ENCODE data around the gene RCAN2.

The RCAN2 gene

GRCh38 chr6:46491628-46492547 is 639 bp upstream of the RCAN2 start:
- FAIRE-seq = no peak
- TF ChIP-seq, protein P1, sequence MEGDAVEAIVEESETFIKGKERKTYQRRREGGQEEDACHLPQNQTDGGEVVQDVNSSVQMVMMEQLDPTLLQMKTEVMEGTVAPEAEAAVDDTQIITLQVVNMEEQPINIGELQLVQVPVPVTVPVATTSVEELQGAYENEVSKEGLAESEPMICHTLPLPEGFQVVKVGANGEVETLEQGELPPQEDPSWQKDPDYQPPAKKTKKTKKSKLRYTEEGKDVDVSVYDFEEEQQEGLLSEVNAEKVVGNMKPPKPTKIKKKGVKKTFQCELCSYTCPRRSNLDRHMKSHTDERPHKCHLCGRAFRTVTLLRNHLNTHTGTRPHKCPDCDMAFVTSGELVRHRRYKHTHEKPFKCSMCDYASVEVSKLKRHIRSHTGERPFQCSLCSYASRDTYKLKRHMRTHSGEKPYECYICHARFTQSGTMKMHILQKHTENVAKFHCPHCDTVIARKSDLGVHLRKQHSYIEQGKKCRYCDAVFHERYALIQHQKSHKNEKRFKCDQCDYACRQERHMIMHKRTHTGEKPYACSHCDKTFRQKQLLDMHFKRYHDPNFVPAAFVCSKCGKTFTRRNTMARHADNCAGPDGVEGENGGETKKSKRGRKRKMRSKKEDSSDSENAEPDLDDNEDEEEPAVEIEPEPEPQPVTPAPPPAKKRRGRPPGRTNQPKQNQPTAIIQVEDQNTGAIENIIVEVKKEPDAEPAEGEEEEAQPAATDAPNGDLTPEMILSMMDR (IDR thresholded peaks at IDR 0.05; ENCODE audit: insufficient read depth, missing control alignments) = peak; percentile 47
- DNase-seq (ENCODE audit: insufficient read length, low spot score) = peak; percentile 31

GRCh38 chr6:46490425-46491200 is 636 bp downstream of the RCAN2 start:
- DNase-seq (ENCODE audit: insufficient read length, low spot score) (no peak), FAIRE-seq (no peak)
- TF ChIP-seq, protein P1 (IDR thresholded peaks at IDR 0.05; ENCODE audit: insufficient read depth, missing control alignments) = peak; percentile 33

DNA sequence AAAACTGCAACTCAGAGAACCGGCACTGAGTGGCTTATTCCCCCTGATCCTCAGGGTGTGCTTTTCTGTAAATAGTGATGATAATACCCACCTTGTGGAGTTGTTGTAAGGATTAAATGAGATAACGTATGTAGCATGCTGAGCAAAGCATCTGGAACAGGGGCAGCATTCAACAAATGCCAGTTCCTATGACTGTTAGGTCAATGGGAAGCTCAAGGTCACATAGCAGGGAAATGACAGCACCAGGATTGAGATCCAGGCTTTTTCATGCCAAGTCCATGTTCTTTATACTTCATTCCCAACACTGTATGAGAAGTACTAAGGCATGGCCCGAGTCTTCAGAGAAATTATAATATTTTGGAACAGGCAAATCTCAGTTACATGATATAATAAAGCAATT is 5.1 kb downstream of the RCAN2 start:
- TF ChIP-seq, protein P1 (IDR thresholded peaks at IDR 0.05; ENCODE audit: insufficient read depth, missing control alignments) = no peak
- FAIRE-seq (no peak), DNase-seq (ENCODE audit: insufficient read length, low spot score) (no peak)

DNA sequence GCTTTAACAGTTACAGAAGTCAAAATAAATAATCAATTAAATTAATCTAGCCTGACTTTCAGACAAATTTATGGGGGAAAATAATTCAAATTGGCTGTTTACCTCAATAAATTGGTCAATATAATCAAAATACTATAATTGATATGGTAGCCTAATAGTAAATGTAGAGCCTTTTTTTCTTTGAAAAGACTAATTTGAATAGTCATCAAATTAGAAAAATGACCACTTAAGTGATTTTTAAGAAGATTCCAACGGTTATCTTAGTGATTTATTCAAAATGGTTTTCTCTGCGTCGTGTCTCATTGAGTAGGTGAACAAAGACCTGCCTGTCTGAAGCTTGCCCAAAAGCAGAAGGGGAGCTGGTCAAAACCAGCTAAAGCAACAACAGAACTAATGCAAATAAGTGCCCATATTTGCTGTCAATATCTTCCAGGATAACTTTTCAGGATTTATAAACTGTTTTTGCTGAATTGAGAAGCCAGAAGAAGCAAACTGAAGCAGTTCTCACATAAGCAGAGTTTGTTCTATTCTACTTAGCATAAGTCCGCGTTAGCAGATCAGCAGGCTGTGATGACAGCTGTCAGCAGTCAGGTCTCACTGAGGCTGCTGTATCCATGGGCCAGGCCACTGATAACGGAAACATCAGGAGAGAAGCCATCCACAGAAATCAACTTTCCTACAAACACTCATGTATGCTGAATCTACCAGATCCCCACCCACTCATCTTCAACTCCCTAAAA is 7.0 kb downstream of the RCAN2 start:
- TF ChIP-seq, protein P1 (IDR thresholded peaks at IDR 0.05; ENCODE audit: insufficient read depth, missing control alignments) = no peak
- DNase-seq (ENCODE audit: insufficient read length, low spot score) (no peak), FAIRE-seq (no peak)

DNA sequence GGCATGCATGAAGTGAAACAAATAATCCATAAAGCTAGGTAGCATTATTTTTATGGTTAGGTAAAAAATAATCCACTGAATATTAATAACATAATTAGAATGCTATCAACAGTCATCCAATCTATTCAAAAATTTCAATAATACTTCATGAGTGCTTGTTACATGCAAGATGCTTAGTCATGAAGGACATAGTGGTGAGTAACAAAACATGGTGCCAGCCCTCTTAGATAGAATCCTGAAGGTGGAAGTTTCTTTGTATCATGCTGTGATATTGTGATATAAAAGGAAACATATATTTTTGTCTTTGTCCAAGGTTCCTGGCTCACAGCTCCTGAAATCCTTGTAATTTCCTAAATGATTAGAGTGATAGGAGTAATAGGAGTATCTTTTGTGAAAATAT is 14.9 kb downstream of the RCAN2 start:
- DNase-seq (ENCODE audit: insufficient read length, low spot score) (no peak), FAIRE-seq (no peak)
- TF ChIP-seq, protein P1 (IDR thresholded peaks at IDR 0.05; ENCODE audit: insufficient read depth, missing control alignments) = no peak

DNA sequence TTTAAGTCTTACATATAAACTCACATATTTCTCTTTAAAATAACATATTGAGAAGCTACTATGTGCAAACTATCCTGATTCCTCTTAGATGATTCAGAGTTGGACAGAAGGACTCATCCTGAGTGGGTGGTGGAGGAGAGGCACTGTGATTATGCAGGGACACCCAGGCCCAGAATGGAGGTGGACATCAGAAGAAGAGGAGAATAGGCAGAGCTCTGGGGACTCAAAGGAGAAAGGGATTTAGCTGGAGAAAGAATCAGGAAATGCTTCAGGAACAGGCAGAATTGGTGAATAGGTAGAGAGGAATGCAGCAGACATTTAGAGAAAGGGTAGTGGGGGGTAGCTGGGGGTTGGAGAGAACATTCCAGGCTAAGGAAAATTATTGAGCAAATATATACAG is 17.4 kb downstream of the RCAN2 start:
- DNase-seq (ENCODE audit: insufficient read length, low spot score) (no peak), FAIRE-seq (no peak)
- TF ChIP-seq, protein P1 (IDR thresholded peaks at IDR 0.05; ENCODE audit: insufficient read depth, missing control alignments) = no peak
